Coronary artery (tissue), 2 donors: ENCODE results near the gene QRICH2.

Source experiments
- DNase-seq: peaks from one replicate; pipeline ENCODE4 v3.0.0-alpha.2; 2017; ENCODE audit warnings: low spot score
- H3K27ac ChIP-seq, 2 donors: fragments of 200-600 bp; sonication (generic); one replicate each; pipeline ENCODE4 v1.5.1; 2016 to 2019
- H3K4me3 ChIP-seq: fragments of 200-600 bp; sonication (generic); 2 replicates; pipeline ENCODE4 v1.5.1; 2016; ENCODE audit warnings: mild to moderate bottlenecking, moderate library complexity
- CTCF ChIP-seq: fragments of 200-600 bp; sonication (generic); IDR thresholded peaks from one replicate; pipeline ENCODE4 v1.5.1; 2019; ENCODE audit warnings: antibody characterized with exemption

The QRICH2 gene

GRCh38 chr17:76292567-76292966 lies 15.5 kb downstream of the QRICH2 start:
- Histone ChIP-seq H3K27ac (no peak overlapping the region), H3K4me3 (no peak overlapping the region)
- no peak for TF ChIP-seq CTCF
- DNase-seq = no peak

GRCh38 chr17:76281573-76282371 lies 26.3 kb downstream of the QRICH2 start:
- H3K27ac ChIP-seq = no peak overlapping the region

GRCh38 chr17:76280650-76281049 lies 27.4 kb downstream of the QRICH2 start:
- no peak overlapping the region for H3K4me3 ChIP-seq
- TF ChIP-seq CTCF = no peak
- DNase-seq = no peak
- H3K27ac ChIP-seq = no peak overlapping the region

More at GRCh38 chr17:76281573-76282371, 26.3 kb downstream of the QRICH2 start:
- no peak overlapping the region for H3K4me3 ChIP-seq
- DNase-seq = no peak
- TF ChIP-seq CTCF = no peak

- H3K4me3 ChIP-seq = no peak overlapping the region
- peak; percentile 0 for TF ChIP-seq CTCF
- DNase-seq = no peak
- no peak overlapping the region for H3K27ac ChIP-seq
Measured at GRCh38 chr17:76279742-76280287, 28.3 kb downstream of the QRICH2 start.

- Histone ChIP-seq H3K4me3 (no peak overlapping the region), H3K27ac (no peak overlapping the region)
- peak; percentile 99 for TF ChIP-seq CTCF
- no peak for DNase-seq
Measured at GRCh38 chr17:76278952-76279741, 28.9 kb downstream of the QRICH2 start.

- Histone ChIP-seq H3K4me3 (no peak overlapping the region), H3K27ac (no peak overlapping the region)
- DNase-seq = no peak
- TF ChIP-seq CTCF = no peak
Measured at GRCh38 chr17:76278268-76278908, 29.7 kb downstream of the QRICH2 start.
